ENCODE measurements around the gene SLC28A2.

GRCh38 chr15:45212493-45212892 lies 39.5 kb upstream of the SLC28A2 start:
- TF ChIP-seq CTCF (conservative IDR thresholded peaks at IDR 0.05 in 1 of 2, IDR thresholded peaks at IDR 0.05 in 1 of 2; ENCODE audit: extremely low read depth in 1 of 2, insufficient read depth in 1 of 2, low read depth in 1 of 2, low read length in 2 of 2): no peak
- TF ChIP-seq EZH2 (IDR thresholded peaks at IDR 0.05; ENCODE audit: borderline replicate concordance, low read length): no peak

Measured in mammary epithelial cell (primary cell).